HTR-8/SVneo (cell line): ENCODE measurements around the gene TRAPPC1.

ENCODE experiments used
- DNase-seq: peaks from one replicate; pipeline ENCODE4 v3.0.0; 2011; ENCODE audit warnings: low spot score, mixed read lengths; ENCODE audit not compliant: insufficient read length
- FAIRE-seq: peaks from 2 replicates; lab custom pipeline; 2011; peaks lifted over from hg19 to GRCh38; lab: Jason Lieb, UNC

TRAPPC1 gene

GRCh38 chr17:7943291-7943690 is 11.5 kb upstream of the TRAPPC1 start:
- peak; percentile 31 for FAIRE-seq

GRCh38 chr17:7940743-7941142 is 9.0 kb upstream of the TRAPPC1 start:
- FAIRE-seq (no peak), DNase-seq (no peak)

More at GRCh38 chr17:7943291-7943690, 11.5 kb upstream of the TRAPPC1 start:
- no peak for DNase-seq

GRCh38 chr17:7940034-7940433 is 8.3 kb upstream of the TRAPPC1 start:
- DNase-seq (no peak), FAIRE-seq (no peak)

GRCh38 chr17:7935859-7936258 is 4.1 kb upstream of the TRAPPC1 start:
- no peak for FAIRE-seq
- DNase-seq, result no peak

GRCh38 chr17:7932949-7933348 is 1.2 kb upstream of the TRAPPC1 start:
- DNase-seq, result peak; percentile 79
- FAIRE-seq, result peak; percentile 46

- peak; percentile 51 for DNase-seq
- no peak for FAIRE-seq
Measured at GRCh38 chr17:7932483-7932891, 741 bp upstream of the TRAPPC1 start.

- DNase-seq (no peak), FAIRE-seq (no peak)
Measured at GRCh38 chr17:7930841-7931631, 710 bp downstream of the TRAPPC1 start.

- DNase-seq, result peak; percentile 73
- FAIRE-seq, result no peak
Measured at GRCh38 chr17:7929158-7930023, 2.4 kb downstream of the TRAPPC1 start, which contains the start of gene KCNAB3. Gene KCNAB3, minus strand, starts transcription at chr17:7929856. Its CDS starts 421 bp downstream, at chr17:7929435.

- FAIRE-seq, result no peak
- no peak for DNase-seq
Measured at GRCh38 chr17:7927596-7927995, 4.2 kb downstream of the TRAPPC1 start.

GRCh38 chr17:7922845-7923628 is 8.7 kb downstream of the TRAPPC1 start:
- DNase-seq (no peak), FAIRE-seq (no peak)

- FAIRE-seq, result no peak
- DNase-seq, result no peak
Measured at GRCh38 chr17:7922269-7922844, 9.4 kb downstream of the TRAPPC1 start.

GRCh38 chr17:7916808-7917207 is 14.9 kb downstream of the TRAPPC1 start:
- no peak for FAIRE-seq

GRCh38 chr17:7916385-7916682 is 15.4 kb downstream of the TRAPPC1 start:
- FAIRE-seq (no peak), DNase-seq (no peak)

More at GRCh38 chr17:7916808-7917207, 14.9 kb downstream of the TRAPPC1 start:
- DNase-seq, result peak; percentile 21

- peak; percentile 84 for DNase-seq
- peak; percentile 97 for FAIRE-seq
Measured at GRCh38 chr17:7915611-7916384, 15.9 kb downstream of the TRAPPC1 start, which contains the start of gene RNF227. Gene RNF227, minus strand, starts transcription at chr17:7916289. Its CDS starts 94 bp downstream, at chr17:7916195.

- peak; percentile 42 for FAIRE-seq
- no peak for DNase-seq
Measured at GRCh38 chr17:7915179-7915610, 16.6 kb downstream of the TRAPPC1 start.

- peak; percentile 63 for DNase-seq
- peak; percentile 4 for FAIRE-seq
Measured at GRCh38 chr17:7912927-7913524, 18.7 kb downstream of the TRAPPC1 start.

GRCh38 chr17:7911116-7911515 is 20.6 kb downstream of the TRAPPC1 start:
- DNase-seq, result no peak
- no peak for FAIRE-seq

- DNase-seq (no peak), FAIRE-seq (no peak)
Measured at GRCh38 chr17:7910711-7911110, 21.0 kb downstream of the TRAPPC1 start.

- no peak for FAIRE-seq
Measured at GRCh38 chr17:7910281-7910680, 21.5 kb downstream of the TRAPPC1 start.

More at GRCh38 chr17:7910281-7910680, 21.5 kb downstream of the TRAPPC1 start:
- DNase-seq, result no peak
